HG02981 (cell line): ENCODE measurements around the gene HPRT1.

Experiments used
- ATAC-seq: cut with Tn5 transposase; IDR thresholded peaks from one replicate; pipeline ENCODE4 v1.9.1; 2021; ENCODE audit warnings: mild to moderate bottlenecking, moderate library complexity; ENCODE audit not compliant: unreplicated experiment

HPRT1 gene

GRCh38 chrX:134541906-134542305 is 81.9 kb downstream of the HPRT1 start:
- no peak for ATAC-seq

GRCh38 chrX:134542485-134542884 is 82.5 kb downstream of the HPRT1 start:
- ATAC-seq, result peak; percentile 68

- no peak for ATAC-seq
These were observed 83.3 kb downstream of the HPRT1 start for GRCh38 chrX:134543288-134543687.

- no peak for ATAC-seq
These were observed 84.2 kb downstream of the HPRT1 start for GRCh38 chrX:134544135-134544512.

GRCh38 chrX:134544513-134545151 is 84.7 kb downstream of the HPRT1 start:
- no peak for ATAC-seq

- ATAC-seq, result no peak
These were observed 85.5 kb downstream of the HPRT1 start for GRCh38 chrX:134545510-134545909.

- ATAC-seq, result no peak
These were observed 86.2 kb downstream of the HPRT1 start for GRCh38 chrX:134546187-134546586.

GRCh38 chrX:134547047-134547679 is 87.2 kb downstream of the HPRT1 start:
- ATAC-seq, result no peak

- ATAC-seq, result no peak
These were observed 88.6 kb downstream of the HPRT1 start for GRCh38 chrX:134548257-134549201.
